Stimulated activated CD4-positive, alpha-beta T cell treated with anti-CD3 and anti-CD28 coated beads, Interleukin-15, amount 100 ng/mL, for 1 hour (primary cell): ENCODE measurements around the gene EIF2S3.

Experiments
- DNase-seq, 2 donors: peaks; one replicate each; pipeline ENCODE4 v3.0.0-alpha.2; 2020; ENCODE audit warnings: low read depth in 1 of 2, low spot score in 1 of 2

Gene EIF2S3

DNA sequence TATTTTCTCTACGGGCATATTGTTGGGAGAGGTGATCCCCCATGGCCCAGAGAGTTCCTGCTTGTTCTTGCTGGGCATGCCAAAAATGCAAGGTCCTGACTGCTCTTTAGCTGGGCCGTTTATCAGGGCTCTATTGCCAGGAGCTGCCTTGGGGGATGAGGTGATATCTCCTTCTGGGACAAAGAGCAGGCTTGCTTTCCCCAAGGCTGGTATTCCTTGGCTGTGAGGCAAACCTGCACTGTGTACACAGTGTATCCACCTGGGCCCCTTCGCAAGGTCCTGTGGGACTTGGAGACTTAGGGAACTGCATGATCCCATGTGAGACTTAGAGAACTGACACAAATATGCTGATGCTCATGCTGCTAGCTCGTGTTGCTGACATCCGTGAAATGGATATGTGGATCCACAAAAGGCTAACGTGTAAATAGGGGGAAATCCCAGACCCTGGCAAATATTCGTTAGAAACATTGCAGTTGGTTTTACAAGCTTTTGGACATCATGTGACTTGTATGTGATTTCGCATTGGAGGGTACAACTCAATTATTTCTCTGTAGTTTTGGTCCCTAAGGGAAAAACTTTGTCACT is 70.4 kb downstream of the EIF2S3 start:
- no peak for DNase-seq
